ENCODE measurements around the gene PTGFR.

The PTGFR gene

GRCh38 chr1:78535286-78535685 lies 44.5 kb downstream of the PTGFR start:
- Histone ChIP-seq H3K36me3 (ENCODE audit: control insufficient read depth in 2 of 2, insufficient read depth in 1 of 2, low read length in 2 of 2) (no peaks in the 10 kb centered on the region), H3K27ac (ENCODE audit: extremely low read depth, low read depth, low read length) (no peak overlapping the region), H3K9me3 (ENCODE audit: control insufficient read depth, insufficient read depth, low read depth, low read length) (no peaks in the 10 kb centered on the region), H3K4me1 (ENCODE audit: control insufficient read depth, insufficient read depth, low read length) (no peaks in the 10 kb centered on the region), H3K4me3 (ENCODE audit: low read depth, low read length) (no peak overlapping the region)
- CTCF ChIA-PET, result interaction anchor here (0.6 kb wide), 1 partner anchor 191 kb away, joined by 3 read pairs; no protein-coding TSS in a partner anchor
- POLR2A ChIA-PET, result no interaction called here
- no peak for TF ChIP-seq GFI1B (tag by site-specific recombination; IDR thresholded peaks at IDR 0.05)
- TF ChIP-seq, protein P1, sequence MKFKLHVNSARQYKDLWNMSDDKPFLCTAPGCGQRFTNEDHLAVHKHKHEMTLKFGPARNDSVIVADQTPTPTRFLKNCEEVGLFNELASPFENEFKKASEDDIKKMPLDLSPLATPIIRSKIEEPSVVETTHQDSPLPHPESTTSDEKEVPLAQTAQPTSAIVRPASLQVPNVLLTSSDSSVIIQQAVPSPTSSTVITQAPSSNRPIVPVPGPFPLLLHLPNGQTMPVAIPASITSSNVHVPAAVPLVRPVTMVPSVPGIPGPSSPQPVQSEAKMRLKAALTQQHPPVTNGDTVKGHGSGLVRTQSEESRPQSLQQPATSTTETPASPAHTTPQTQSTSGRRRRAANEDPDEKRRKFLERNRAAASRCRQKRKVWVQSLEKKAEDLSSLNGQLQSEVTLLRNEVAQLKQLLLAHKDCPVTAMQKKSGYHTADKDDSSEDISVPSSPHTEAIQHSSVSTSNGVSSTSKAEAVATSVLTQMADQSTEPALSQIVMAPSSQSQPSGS (tag by site-specific recombination; IDR thresholded peaks at IDR 0.05; ENCODE audit: low read depth), result 0 out of 2 replicates have a peak, but pooled peaks have one; percentile 17
- TF ChIP-seq ZNF624 (tag by site-specific recombination; IDR thresholded peaks at IDR 0.05), result no peak
- no peak for TF ChIP-seq ZBTB21 (tag by site-specific recombination; IDR thresholded peaks at IDR 0.05)
- TF ChIP-seq, protein P2, sequence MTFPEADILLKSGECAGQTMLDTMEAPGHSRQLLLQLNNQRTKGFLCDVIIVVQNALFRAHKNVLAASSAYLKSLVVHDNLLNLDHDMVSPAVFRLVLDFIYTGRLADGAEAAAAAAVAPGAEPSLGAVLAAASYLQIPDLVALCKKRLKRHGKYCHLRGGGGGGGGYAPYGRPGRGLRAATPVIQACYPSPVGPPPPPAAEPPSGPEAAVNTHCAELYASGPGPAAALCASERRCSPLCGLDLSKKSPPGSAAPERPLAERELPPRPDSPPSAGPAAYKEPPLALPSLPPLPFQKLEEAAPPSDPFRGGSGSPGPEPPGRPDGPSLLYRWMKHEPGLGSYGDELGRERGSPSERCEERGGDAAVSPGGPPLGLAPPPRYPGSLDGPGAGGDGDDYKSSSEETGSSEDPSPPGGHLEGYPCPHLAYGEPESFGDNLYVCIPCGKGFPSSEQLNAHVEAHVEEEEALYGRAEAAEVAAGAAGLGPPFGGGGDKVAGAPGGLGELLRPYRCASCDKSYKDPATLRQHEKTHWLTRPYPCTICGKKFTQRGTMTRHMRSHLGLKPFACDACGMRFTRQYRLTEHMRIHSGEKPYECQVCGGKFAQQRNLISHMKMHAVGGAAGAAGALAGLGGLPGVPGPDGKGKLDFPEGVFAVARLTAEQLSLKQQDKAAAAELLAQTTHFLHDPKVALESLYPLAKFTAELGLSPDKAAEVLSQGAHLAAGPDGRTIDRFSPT (tag by site-specific recombination; IDR thresholded peaks at IDR 0.05), result no peak
- no peak for TF ChIP-seq KLF7 (tag by site-specific recombination; IDR thresholded peaks at IDR 0.05; ENCODE audit: borderline replicate concordance)
- no peak for TF ChIP-seq ZNF266 (tag by site-specific recombination; IDR thresholded peaks at IDR 0.05; ENCODE audit: low read depth)

- ChIA-PET CTCF (interaction anchor here (0.7 kb wide), 1 partner anchor 78 kb away, joined by 3 read pairs; no protein-coding TSS in a partner anchor), POLR2A (no interaction called here)
- H3K36me3 ChIP-seq (ENCODE audit: control insufficient read depth in 2 of 2, insufficient read depth in 1 of 2, low read length in 2 of 2), result no peaks in the 10 kb centered on the region
- TF ChIP-seq ZNF10 (tag by site-specific recombination; IDR thresholded peaks at IDR 0.05) (no peak), ZNF544 (tag by site-specific recombination; IDR thresholded peaks at IDR 0.05) (no peak), TRIM28 (IDR thresholded peaks at IDR 0.05; ENCODE audit: borderline replicate concordance, low read length) (no peak), ZNF629 (tag by site-specific recombination; IDR thresholded peaks at IDR 0.05) (no peak), ZNF24 (tag by site-specific recombination; IDR thresholded peaks at IDR 0.05) (no peak), MZF1 (tag by site-specific recombination; IDR thresholded peaks at IDR 0.05; ENCODE audit: borderline replicate concordance) (no peak), PRDM1 (tag by site-specific recombination; IDR thresholded peaks at IDR 0.05) (no peak), ZNF266 (tag by site-specific recombination; IDR thresholded peaks at IDR 0.05; ENCODE audit: low read depth) (no peak), BCL6B (tag by site-specific recombination; IDR thresholded peaks at IDR 0.05) (no peak), ZXDB (tag by site-specific recombination; IDR thresholded peaks at IDR 0.05) (no peak), SP3 (tag by site-specific recombination; IDR thresholded peaks at IDR 0.05) (no peak)
- TF ChIP-seq, protein P3, sequence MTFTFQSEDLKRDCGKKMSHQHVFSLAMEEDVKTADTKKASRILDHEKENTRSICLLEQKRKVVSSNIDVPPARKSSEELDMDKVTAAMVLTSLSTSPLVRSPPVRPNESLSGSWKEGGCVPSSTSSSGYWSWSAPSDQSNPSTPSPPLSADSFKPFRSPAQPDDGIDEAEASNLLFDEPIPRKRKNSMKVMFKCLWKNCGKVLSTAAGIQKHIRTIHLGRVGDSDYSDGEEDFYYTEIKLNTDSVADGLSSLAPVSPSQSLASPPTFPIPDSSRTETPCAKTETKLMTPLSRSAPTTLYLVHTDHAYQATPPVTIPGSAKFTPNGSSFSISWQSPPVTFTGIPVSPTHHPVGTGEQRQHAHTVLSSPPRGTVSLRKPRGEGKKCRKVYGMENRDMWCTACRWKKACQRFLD (tag by site-specific recombination; IDR thresholded peaks at IDR 0.05), result no peak
- H3K9me3 ChIP-seq (ENCODE audit: control insufficient read depth, insufficient read depth, low read depth, low read length), result no peaks in the 10 kb centered on the region
- no peaks in the 10 kb centered on the region for H3K4me1 ChIP-seq (ENCODE audit: control insufficient read depth, insufficient read depth, low read length)
- H3K4me3 ChIP-seq (ENCODE audit: low read depth, low read length), result no peak overlapping the region
- H3K27ac ChIP-seq (ENCODE audit: extremely low read depth, low read depth, low read length), result no peak overlapping the region
Measured at GRCh38 chr1:78536427-78536826, 45.7 kb downstream of the PTGFR start.

All from HEK293 (cell line).